PC-9 (cell line): ENCODE measurements around the gene INSYN2A. TPM values are rescaled to one million over a fixed set of nuclear protein-coding genes. Genes with fewer than 3 reads are reported as not detected.

Experiments used
- BruUV-seq: library from RNA; stranded (reverse); fragments of 400-500 nt; replicated peaks from 2 replicates; lab custom pipeline; 2021; lab: Mats Ljungman, UMichigan
- CTCF ChIA-PET: fragments of 300-600 bp; sonication (Branson Sonifier 250); formaldehyde crosslinking; loops from one replicate; lab custom pipeline; 2022; ENCODE audit warnings: antibody characterized with exemption; lab: Charles Lee
- POLR2A ChIA-PET: fragments of 300-600 bp; sonication (Branson Sonifier 250); formaldehyde crosslinking; loops from one replicate; lab custom pipeline; 2022; ENCODE audit warnings: antibody characterized with exemption; ENCODE audit not compliant: unreplicated experiment; lab: Charles Lee
- DNase-seq, 2 experiments: peaks; one replicate each; pipeline versions ENCODE4 v3.0.0 to v3.0.0-alpha.2; 2015 to 2022; ENCODE audit warnings: mixed read lengths in 1 of 2
- H2AFZ ChIP-seq: fragments of 200-600 bp; sonication (generic); 2 replicates; pipeline ENCODE4 v1.8.1; 2017; ENCODE audit warnings: antibody characterized with exemption
- H3F3A ChIP-seq: fragments of 200-600 bp; sonication (generic); 2 replicates; pipeline ENCODE4 v1.8.1; 2017; ENCODE audit warnings: antibody characterized with exemption, mild to moderate bottlenecking, low read depth; ENCODE audit not compliant: insufficient read depth
- H3K27ac ChIP-seq: fragments of 200-600 bp; sonication (generic); 2 replicates; pipeline ENCODE4 v1.6.1; 2016; ENCODE audit warnings: mixed run types
- H3K27me3 ChIP-seq: fragments of 200-600 bp; sonication (generic); 2 replicates; pipeline ENCODE4 v1.6.1; 2016; ENCODE audit warnings: low read depth, mixed run types; ENCODE audit not compliant: insufficient read depth
- H3K36me3 ChIP-seq: fragments of 200-600 bp; sonication (generic); 2 replicates; pipeline ENCODE4 v1.6.1; 2016; ENCODE audit warnings: low read depth, mixed run types
- H3K4me1 ChIP-seq: fragments of 200-600 bp; sonication (generic); replicated peaks from 2 replicates; pipeline ENCODE4 v1.6.1; 2016; ENCODE audit warnings: mixed run types; ENCODE audit not compliant: insufficient read depth
- H3K4me2 ChIP-seq: fragments of 200-600 bp; sonication (generic); 2 replicates; pipeline ENCODE4 v1.6.1; 2017; ENCODE audit warnings: mixed run types
- H3K4me3 ChIP-seq: fragments of 200-600 bp; sonication (generic); 2 replicates; pipeline ENCODE4 v1.6.1; 2016; ENCODE audit warnings: mixed run types
- H3K79me2 ChIP-seq: fragments of 200-600 bp; sonication (generic); 2 replicates; pipeline ENCODE4 v1.6.1; 2017; ENCODE audit warnings: low read depth, mixed run types
- H3K9me2 ChIP-seq: fragments of 200-600 bp; sonication (generic); 2 replicates; pipeline ENCODE4 v1.8.1; 2017; ENCODE audit warnings: mild to moderate bottlenecking; ENCODE audit not compliant: insufficient read depth
- H3K9me3 ChIP-seq: fragments of 200-600 bp; sonication (generic); 2 replicates; pipeline ENCODE4 v1.8.1; 2016; ENCODE audit warnings: low read depth; ENCODE audit not compliant: insufficient read depth
- H4K20me1 ChIP-seq: fragments of 200-600 bp; sonication (generic); 2 replicates; pipeline ENCODE4 v1.8.1; 2017; ENCODE audit not compliant: insufficient read depth
- EZH2 ChIP-seq: fragments of 200-600 bp; sonication (generic); IDR thresholded peaks from 2 replicates; pipeline ENCODE4 v1.8.0; 2017; ENCODE audit warnings: antibody characterized with exemption, low read depth
- intact Hi-C: fragments of 100-400 bp; cut with micrococcal nuclease; formaldehyde crosslinking; loops from one replicate; pipeline ENCODE4 v1.10.0; 2022; ENCODE audit not compliant: unreplicated experiment
- total RNA-seq: library from RNA; stranded (reverse); gene quantifications from 2 replicates; pipeline ENCODE4 v1.2.3, GENCODE V29; 2021
- TF ChIP-seq, protein P1 (sequence below): fragments of 200-600 bp; sonication (generic); conservative IDR thresholded peaks from 2 replicates; pipeline ENCODE4 v1.6.1; 2017; ENCODE audit warnings: mixed run types, antibody characterized with exemption, mild to moderate bottlenecking, moderate library complexity

INSYN2A gene
- total RNA-seq, 1 experiment from 2014 or later: not detected

DNA sequence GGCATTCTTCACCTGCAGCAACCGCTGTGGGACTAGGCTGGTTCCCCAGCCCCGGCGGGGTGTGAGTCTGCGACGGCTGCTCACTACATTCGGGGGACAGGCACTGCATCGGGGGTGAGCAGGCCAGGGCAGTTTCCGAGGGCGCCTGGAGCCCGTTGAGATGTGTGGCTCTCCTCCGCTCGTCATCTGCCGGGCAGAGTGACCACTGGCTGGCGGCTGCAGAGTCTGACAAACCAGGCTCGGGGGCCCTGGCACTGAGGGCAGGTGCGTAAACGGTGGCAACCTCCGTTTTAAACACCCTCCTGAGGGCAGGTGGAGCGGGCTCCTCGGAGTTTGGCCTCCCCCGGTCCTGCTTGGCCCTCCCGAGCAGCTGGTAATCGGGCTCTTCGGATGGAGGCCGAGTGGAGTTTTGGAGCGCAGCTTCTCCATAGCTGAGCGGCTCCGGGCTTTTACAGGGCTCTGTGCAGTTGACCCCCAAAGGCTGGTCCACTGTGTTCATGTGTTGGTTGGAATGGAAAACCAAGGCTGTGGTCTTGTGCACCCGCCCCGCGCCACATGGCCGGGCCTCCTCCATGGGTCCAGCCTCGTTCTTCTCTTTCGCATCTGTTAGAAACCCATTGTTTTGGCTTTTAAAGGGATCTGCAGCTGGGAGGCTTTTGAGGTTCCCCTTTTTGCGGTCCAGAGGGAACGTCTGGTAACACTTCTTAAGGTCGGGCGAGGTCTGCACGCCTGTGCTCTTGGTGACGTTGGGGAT, 20.9 kb downstream of the INSYN2A start:
- Histone ChIP-seq H3K4me1 (no peaks in the 10 kb centered on the region), H3K27me3 (no peaks in the 10 kb centered on the region), H3K36me3 (no peaks in the 10 kb centered on the region), H3K4me3 (no peak overlapping the region), H2AFZ (no peak overlapping the region), H3K9me3 (no peaks in the 10 kb centered on the region), H3F3A (no peaks in the 10 kb centered on the region), H4K20me1 (no peaks in the 10 kb centered on the region), H3K79me2 (no peaks in the 10 kb centered on the region), H3K27ac (no peak overlapping the region), H3K9me2 (no peaks in the 10 kb centered on the region), H3K4me2 (no peak overlapping the region)
- POLR2A ChIA-PET: no interaction called here
- CTCF ChIA-PET: no interaction called here
- intact Hi-C loops: no loop called here
- TF ChIP-seq, protein P1, sequence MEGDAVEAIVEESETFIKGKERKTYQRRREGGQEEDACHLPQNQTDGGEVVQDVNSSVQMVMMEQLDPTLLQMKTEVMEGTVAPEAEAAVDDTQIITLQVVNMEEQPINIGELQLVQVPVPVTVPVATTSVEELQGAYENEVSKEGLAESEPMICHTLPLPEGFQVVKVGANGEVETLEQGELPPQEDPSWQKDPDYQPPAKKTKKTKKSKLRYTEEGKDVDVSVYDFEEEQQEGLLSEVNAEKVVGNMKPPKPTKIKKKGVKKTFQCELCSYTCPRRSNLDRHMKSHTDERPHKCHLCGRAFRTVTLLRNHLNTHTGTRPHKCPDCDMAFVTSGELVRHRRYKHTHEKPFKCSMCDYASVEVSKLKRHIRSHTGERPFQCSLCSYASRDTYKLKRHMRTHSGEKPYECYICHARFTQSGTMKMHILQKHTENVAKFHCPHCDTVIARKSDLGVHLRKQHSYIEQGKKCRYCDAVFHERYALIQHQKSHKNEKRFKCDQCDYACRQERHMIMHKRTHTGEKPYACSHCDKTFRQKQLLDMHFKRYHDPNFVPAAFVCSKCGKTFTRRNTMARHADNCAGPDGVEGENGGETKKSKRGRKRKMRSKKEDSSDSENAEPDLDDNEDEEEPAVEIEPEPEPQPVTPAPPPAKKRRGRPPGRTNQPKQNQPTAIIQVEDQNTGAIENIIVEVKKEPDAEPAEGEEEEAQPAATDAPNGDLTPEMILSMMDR: no peak
- TF ChIP-seq EZH2: no peak
- no peak for DNase-seq
- BruUV-seq: no TSS peak

DNA sequence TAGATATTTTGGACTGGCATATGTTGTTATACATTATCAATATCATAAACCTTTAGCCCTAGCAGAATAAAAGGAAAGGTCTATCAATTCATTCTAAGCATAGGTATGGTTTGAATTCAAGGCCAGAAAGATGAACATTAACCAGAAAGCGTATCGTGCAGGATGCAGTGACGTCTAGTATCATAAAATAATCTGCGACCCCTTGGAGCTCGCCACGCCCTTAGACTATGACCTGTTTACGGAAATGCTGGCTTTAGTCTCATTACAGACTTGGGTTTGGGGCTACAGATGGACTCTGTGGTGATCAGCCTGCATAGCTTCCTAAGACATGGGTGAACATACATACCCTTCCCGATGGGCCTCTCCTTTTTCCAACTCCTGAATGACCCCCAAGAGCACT, 21.5 kb downstream of the INSYN2A start:
- Histone ChIP-seq H3K27ac (no peak overlapping the region), H3K4me1 (no peaks in the 10 kb centered on the region), H3K79me2 (no peaks in the 10 kb centered on the region), H3K9me3 (no peaks in the 10 kb centered on the region), H3K9me2 (no peaks in the 10 kb centered on the region), H2AFZ (no peak overlapping the region), H4K20me1 (no peaks in the 10 kb centered on the region), H3K4me2 (no peak overlapping the region), H3K27me3 (no peaks in the 10 kb centered on the region), H3K4me3 (no peak overlapping the region), H3F3A (no peaks in the 10 kb centered on the region), H3K36me3 (no peaks in the 10 kb centered on the region)
- ChIA-PET POLR2A (no interaction called here), CTCF (no interaction called here)
- TF ChIP-seq, protein P1: no peak
- no peak for TF ChIP-seq EZH2
- intact Hi-C loops: no loop called here
- DNase-seq: no peak
- BruUV-seq: no TSS peak

- Histone ChIP-seq H3K4me1 (no peaks in the 10 kb centered on the region), H4K20me1 (no peaks in the 10 kb centered on the region), H3K9me2 (no peaks in the 10 kb centered on the region), H2AFZ (no peak overlapping the region), H3K9me3 (no peaks in the 10 kb centered on the region), H3K4me3 (no peak overlapping the region), H3K27ac (no peak overlapping the region), H3K79me2 (no peaks in the 10 kb centered on the region), H3F3A (no peaks in the 10 kb centered on the region), H3K36me3 (no peaks in the 10 kb centered on the region), H3K4me2 (no peak overlapping the region), H3K27me3 (no peaks in the 10 kb centered on the region)
- no peak for TF ChIP-seq EZH2
- POLR2A ChIA-PET: no interaction called here
- CTCF ChIA-PET: no interaction called here
- no TSS peak for BruUV-seq
- intact Hi-C loops: no loop called here
- no peak for DNase-seq
These were observed 28.1 kb downstream of the INSYN2A start for GRCh38 chr10:127168261-127168660.
